ENCODE results near the gene NAPSA. TPM values are rescaled to one million over a fixed set of nuclear protein-coding genes. Genes with fewer than 3 reads are reported as not detected.

NAPSA gene
- total RNA-seq, 4 donors from 2014 or later: 0.17 to 3.7 (median 0.81) TPM

DNA sequence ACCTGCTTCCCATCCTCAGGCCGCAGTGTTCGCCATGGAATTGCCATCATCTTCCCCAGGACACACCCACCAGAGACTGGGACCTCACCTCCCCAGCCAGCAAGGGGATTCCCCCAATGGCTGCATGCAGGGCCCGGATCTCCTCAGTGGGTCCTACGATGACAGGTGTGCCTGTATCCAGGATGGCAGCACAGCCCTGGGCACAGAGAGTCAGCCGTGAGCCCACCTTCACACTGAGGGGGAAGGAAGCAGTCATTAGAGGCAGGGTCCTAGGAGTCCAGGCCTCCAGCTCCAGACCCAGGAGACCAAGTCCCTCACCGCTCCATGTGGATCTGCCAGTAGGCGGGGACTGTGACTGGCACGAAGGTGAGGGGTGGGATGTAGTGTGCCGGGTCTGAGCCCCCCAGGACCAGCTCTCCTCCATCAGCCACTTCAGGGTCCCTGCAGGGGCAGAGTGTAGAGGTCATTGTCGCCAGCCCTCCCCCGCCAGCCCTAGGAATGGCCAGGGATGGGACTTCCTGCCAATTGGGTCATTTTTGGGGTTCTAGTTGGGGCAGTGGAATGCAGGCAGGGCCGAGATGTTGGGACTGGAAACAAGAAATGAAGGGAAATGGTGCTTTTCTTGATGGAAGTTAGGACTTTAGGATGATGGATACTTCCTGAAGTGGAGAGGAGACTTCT is 30.6 kb downstream of the NAPSA start:
- peaks cover 0 to 55% (median 24%) of the 10 kb centered on the region in 4 donors for H3K27me3 ChIP-seq
- TF ChIP-seq EP300 (IDR thresholded peaks at IDR 0.05) (no peak), POLR2AphosphoS5 (IDR thresholded peaks at IDR 0.05) (no peak), POLR2A (IDR thresholded peaks at IDR 0.05; ENCODE audit: low read depth) (no peak)
- TF ChIP-seq, protein P1, sequence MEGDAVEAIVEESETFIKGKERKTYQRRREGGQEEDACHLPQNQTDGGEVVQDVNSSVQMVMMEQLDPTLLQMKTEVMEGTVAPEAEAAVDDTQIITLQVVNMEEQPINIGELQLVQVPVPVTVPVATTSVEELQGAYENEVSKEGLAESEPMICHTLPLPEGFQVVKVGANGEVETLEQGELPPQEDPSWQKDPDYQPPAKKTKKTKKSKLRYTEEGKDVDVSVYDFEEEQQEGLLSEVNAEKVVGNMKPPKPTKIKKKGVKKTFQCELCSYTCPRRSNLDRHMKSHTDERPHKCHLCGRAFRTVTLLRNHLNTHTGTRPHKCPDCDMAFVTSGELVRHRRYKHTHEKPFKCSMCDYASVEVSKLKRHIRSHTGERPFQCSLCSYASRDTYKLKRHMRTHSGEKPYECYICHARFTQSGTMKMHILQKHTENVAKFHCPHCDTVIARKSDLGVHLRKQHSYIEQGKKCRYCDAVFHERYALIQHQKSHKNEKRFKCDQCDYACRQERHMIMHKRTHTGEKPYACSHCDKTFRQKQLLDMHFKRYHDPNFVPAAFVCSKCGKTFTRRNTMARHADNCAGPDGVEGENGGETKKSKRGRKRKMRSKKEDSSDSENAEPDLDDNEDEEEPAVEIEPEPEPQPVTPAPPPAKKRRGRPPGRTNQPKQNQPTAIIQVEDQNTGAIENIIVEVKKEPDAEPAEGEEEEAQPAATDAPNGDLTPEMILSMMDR (IDR thresholded peaks at IDR 0.05): no peak
- no peak overlapping the region for H3K4me3 ChIP-seq
- WGBS: 92% methylated on average over 11 of the region's 12 CpGs
- H3K36me3 ChIP-seq: no peaks in the 10 kb centered on the region
- intact Hi-C loops (cut with DNase I): no loop called here
- DNase-seq (ENCODE audit: extremely low spot score): no peak
- no peaks in the 10 kb centered on the region for H3K9me3 ChIP-seq
- peaks cover 19 to 46% (median 41%) of the 10 kb centered on the region in 4 donors for H3K4me1 ChIP-seq
- no peak overlapping the region for H3K27ac ChIP-seq (replicated peaks in 1 of 4)

DNA sequence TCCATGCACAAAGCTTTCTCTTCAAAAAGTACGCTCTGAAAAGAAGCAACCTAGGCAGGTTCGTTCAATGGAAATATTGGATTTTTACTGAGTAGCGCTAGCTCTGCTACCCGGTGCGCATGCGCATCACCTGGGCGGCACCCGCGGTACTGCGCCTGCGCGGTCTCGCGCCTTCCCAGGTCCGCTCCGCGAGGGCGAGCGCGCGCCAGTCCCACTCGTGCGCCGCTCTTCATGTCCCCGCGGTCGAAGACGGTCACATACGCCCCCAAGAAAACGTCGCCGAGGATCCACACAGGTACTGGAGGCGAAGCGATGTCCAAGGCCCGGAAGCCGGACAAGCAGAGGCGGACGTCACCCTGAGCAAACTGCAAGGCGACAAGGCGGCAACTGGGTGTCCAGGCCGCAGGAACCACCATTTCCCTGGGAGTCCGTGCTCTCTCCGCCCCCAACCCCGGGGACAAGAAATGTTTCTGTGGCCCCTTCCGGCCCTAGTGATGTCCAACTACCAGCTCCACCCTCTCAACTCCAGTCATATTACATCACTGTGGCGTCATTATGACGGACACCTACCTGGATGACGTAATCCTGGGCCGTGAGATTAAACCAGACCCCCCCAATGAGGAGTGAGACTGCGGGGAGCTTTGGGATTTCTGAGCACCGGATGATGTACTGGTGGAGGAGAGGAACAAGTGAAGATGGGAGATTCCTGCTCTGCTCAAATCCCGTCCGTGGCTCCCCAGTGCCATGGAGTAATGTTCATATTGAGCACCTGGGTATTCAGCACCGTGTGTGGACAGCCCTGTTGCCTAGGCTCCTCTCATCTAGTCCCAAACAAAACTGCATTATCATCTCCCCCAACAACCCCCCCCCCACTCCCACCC is 31.5 kb downstream of the NAPSA start:
- H3K36me3 ChIP-seq: no peaks in the 10 kb centered on the region
- H3K27me3 ChIP-seq: peaks cover 0 to 64% (median 28%) of the 10 kb centered on the region in 4 donors
- DNase-seq (ENCODE audit: extremely low spot score): no peak
- TF ChIP-seq, protein P1 (IDR thresholded peaks at IDR 0.05): no peak
- peak; percentile 70 to 94 for TF ChIP-seq POLR2AphosphoS5 (IDR thresholded peaks at IDR 0.05)
- intact Hi-C loops (cut with DNase I): no loop called here
- H3K9me3 ChIP-seq: no peaks in the 10 kb centered on the region
- H3K4me1 ChIP-seq: peaks cover 23 to 54% (median 50%) of the 10 kb centered on the region in 4 donors
- H3K4me3 ChIP-seq: peak overlapping the region; percentile 50 to 66 (median 53)
- WGBS: 14% methylated on average over 28 of the region's 54 CpGs
- H3K27ac ChIP-seq (replicated peaks in 1 of 4): peak overlapping the region; percentile 58 to 79 (median 72)

DNA sequence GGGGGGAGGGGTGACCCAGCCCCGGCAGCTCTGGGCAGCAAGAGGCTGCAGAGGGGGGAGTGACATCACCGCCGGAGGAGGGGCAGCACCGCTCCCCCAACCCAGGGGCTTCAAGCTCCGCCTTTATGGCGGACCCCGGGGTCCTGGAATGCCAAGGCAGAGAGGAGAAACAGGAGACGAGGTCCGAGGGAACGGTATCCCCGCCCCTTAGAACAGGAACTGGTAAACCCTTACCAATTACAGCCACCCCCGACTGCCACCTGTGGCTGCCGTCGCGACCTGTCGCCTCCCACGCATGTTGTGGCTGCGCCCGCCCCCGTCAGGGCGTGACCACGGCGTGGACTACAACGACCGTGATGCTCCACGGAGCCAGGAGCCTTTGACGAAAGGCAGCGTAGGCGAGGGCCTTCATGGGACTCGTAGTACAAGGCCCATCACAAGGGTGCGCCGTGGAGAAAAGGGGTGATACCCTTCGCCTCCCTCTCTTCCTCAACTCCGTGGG is 32.2 kb downstream of the NAPSA start:
- Histone ChIP-seq H3K4me1 (peaks cover 23 to 58% (median 54%) of the 10 kb centered on the region in 4 donors), H3K27ac (replicated peaks in 1 of 4) (peak overlapping the region; percentile 58 to 79 (median 72)), H3K27me3 (peaks cover 0 to 69% (median 30%) of the 10 kb centered on the region in 4 donors), H3K9me3 (no peaks in the 10 kb centered on the region), H3K4me3 (peak overlapping the region; percentile 50 to 66 (median 53)), H3K36me3 (no peaks in the 10 kb centered on the region)
- TF ChIP-seq POLR2A (IDR thresholded peaks at IDR 0.05; ENCODE audit: low read depth): no peak
- TF ChIP-seq EP300 (IDR thresholded peaks at IDR 0.05): no peak
- TF ChIP-seq POLR2AphosphoS5 (IDR thresholded peaks at IDR 0.05): no peak
- intact Hi-C loops (cut with DNase I): no loop called here
- peak; percentile 94 for DNase-seq (ENCODE audit: extremely low spot score)
- WGBS: 0% methylated on average over 11 of the region's 34 CpGs

DNA sequence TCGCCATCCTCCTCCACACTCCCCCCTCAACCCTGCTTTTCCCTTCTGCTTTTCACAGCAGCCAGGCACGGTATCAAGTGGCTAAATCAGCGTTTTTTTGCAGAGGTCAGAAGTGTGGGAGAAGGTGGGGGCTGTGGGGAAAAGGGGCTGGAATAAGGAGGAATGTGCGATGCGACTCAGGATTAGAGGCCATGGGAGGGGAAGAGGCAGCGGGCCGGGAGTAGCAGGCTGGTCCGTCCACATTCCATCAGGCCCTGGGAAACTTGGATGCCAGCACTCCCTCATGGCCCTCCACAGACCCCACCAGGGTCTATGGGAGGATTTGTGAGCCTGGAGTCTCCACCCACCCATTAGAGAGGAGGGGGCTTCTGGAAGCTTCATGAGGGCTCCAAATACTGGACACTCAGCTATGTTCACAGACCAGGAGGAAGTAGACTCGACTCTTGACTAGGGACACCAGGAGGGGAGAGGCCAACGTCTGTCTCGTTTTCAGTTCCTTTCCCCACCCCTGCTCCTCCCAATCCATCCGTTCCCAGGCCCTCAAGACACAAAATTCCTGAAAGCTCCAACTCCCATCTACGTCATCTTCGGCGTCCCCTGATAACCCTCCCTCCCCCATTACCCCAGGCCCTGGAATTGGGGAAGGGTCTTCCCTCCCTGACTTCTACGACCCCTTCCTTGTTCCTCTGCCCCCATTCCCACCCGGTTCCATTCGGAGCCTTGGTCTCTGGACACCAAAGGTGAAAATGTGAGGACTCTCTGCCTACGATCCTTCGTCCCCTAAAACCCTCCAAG is 33.0 kb downstream of the NAPSA start:
- Histone ChIP-seq H3K4me3 (peak overlapping the region; percentile 50 to 66 (median 53)), H3K4me1 (peaks cover 23 to 65% (median 57%) of the 10 kb centered on the region in 4 donors), H3K27me3 (peaks cover 0 to 77% (median 36%) of the 10 kb centered on the region in 4 donors), H3K27ac (replicated peaks in 1 of 4) (peak overlapping the region; percentile 58 to 79 (median 72)), H3K36me3 (no peaks in the 10 kb centered on the region), H3K9me3 (no peaks in the 10 kb centered on the region)
- TF ChIP-seq POLR2A (IDR thresholded peaks at IDR 0.05; ENCODE audit: low read depth): no peak
- WGBS: 23% methylated on average over 20 of the region's 20 CpGs
- intact Hi-C loops (cut with DNase I): no loop called here
- DNase-seq (ENCODE audit: extremely low spot score): no peak

DNA sequence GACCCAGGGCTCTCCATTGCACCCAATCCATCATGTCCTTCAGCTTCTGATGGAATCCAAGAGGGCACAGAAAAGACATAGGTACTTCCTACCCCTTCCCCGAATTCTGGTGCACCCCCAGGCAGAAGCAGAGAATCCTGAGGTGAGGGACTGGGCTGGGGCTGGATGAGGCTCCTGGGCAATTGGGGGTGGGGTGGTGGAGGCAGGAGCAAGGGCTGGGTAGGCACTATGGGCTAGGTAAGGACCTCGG is 33.5 kb downstream of the NAPSA start:
- Histone ChIP-seq H3K4me1 (peaks cover 23 to 65% (median 58%) of the 10 kb centered on the region in 4 donors), H3K36me3 (no peaks in the 10 kb centered on the region), H3K9me3 (no peaks in the 10 kb centered on the region), H3K4me3 (peak overlapping the region in 1 of 4 donors; percentile 66), H3K27me3 (peaks cover 0 to 83% (median 41%) of the 10 kb centered on the region in 4 donors), H3K27ac (replicated peaks in 1 of 4) (peak overlapping the region in 1 of 4 donors; percentile 58)
- DNase-seq (ENCODE audit: extremely low spot score): no peak
- TF ChIP-seq EP300 (IDR thresholded peaks at IDR 0.05) (no peak), POLR2AphosphoS5 (IDR thresholded peaks at IDR 0.05) (no peak), POLR2A (IDR thresholded peaks at IDR 0.05; ENCODE audit: low read depth) (no peak)
- TF ChIP-seq, protein P1 (IDR thresholded peaks at IDR 0.05): no peak
- 30% methylated on average over 2 of the region's 2 CpGs for WGBS
- intact Hi-C loops (cut with DNase I): no loop called here

Measured in esophagus muscularis mucosa (tissue), 4 donors.